H1 (cell line): ENCODE measurements around the gene MEF2D. TPM values are rescaled to one million over a fixed set of nuclear protein-coding genes. Genes with fewer than 3 reads are reported as not detected.

Experiments used
- ATF2 ChIP-seq: IDR thresholded peaks from 2 replicates; pipeline ENCODE4 v1.6.1; 2012; ENCODE audit warnings: low read length, inconsistent platforms
- CBX8 ChIP-seq: fragments of 300-800, 300-1000 bp; sonication (generic); IDR thresholded peaks from 2 replicates; pipeline ENCODE4 v1.7.1; 2016; ENCODE audit warnings: low read depth, low read length, borderline replicate concordance
- CHD7 ChIP-seq: fragments of 300-600 bp; sonication (generic); IDR thresholded peaks from 2 replicates; pipeline ENCODE4 v1.7.1; 2012; ENCODE audit warnings: low read length, moderate library complexity, mild to moderate bottlenecking, inconsistent platforms; ENCODE audit not compliant: insufficient replicate concordance
- KDM4A ChIP-seq: IDR thresholded peaks from one replicate; pipeline ENCODE4 v1.7.1; 2012; ENCODE audit warnings: low read depth, mild to moderate bottlenecking, moderate library complexity, low read length, inconsistent platforms; ENCODE audit not compliant: severe bottlenecking
- RAD21 ChIP-seq, 2 experiments: IDR thresholded peaks in 1 of 2; conservative IDR thresholded peaks in 1 of 2; 2 replicates each; pipeline ENCODE4 v1.6.1; 2011; ENCODE audit warnings: low read depth in 2 of 2, low read length in 2 of 2, improper control_type of control experiment in 1 of 2, inconsistent platforms in 1 of 2, mild to moderate bottlenecking in 1 of 2, moderate library complexity in 1 of 2
- SIRT6 ChIP-seq: IDR thresholded peaks from one replicate; pipeline ENCODE4 v1.7.1; 2012; ENCODE audit warnings: low read length, inconsistent platforms
- TBP ChIP-seq: IDR thresholded peaks from 2 replicates; pipeline ENCODE4 v1.6.1; 2011; ENCODE audit warnings: low read depth, low read length, improper control_type of control experiment
- polyA plus RNA-seq, 7 experiments: library from polyadenylated mRNA; depleted of rRNA in 3 of 7; stranded (reverse) in 5 of 7; unstranded in 2 of 7; fragments of >200 nt in 5 of 7; fragments of 200-250 nt in 2 of 7; gene quantifications; 1 replicate in 5 of 7; 2 replicates in 1 of 7; 4 replicates in 1 of 7; pipeline versions ENCODE4 v1.2.1 to v1.2.3, GENCODE V29; 2011 to 2013; ENCODE audit warnings: missing spikeins in 2 of 7, mixed read lengths in 2 of 7
- total RNA-seq: library from RNA; stranded (reverse); fragmentation: NEBNext Ultra II Directional; extraction: Animal tissue kit (Norgen Biotek cat#: 25700); gene quantifications from 2 replicates; pipeline ENCODE4 v1.2.1, GENCODE V29; 2021

The MEF2D gene
- total and polyA plus RNA-seq, 2 of the 8 experiments (the other 6 are each of a cell fraction or from before 2014, with no cell fraction given) = 17.3 to 20.3 TPM

- TF ChIP-seq CHD7 (no peak), RAD21 (IDR thresholded peaks at IDR 0.05 in 1 of 2, conservative IDR thresholded peaks at IDR 0.05 in 1 of 2; ENCODE audit: low read depth in 2 of 2, low read length in 2 of 2) (no peak), KDM4A (no peak), TBP (no peak), SIRT6 (no peak), ATF2 (no peak), CBX8 (no peak)
Measured at GRCh38 chr1:156479093-156480015, 21.2 kb downstream of the MEF2D start (continued).
